HEK293 (cell line): ENCODE measurements around the gene CHST2.

Experiments used
- CTCF ChIA-PET: fragments of 350-600 bp; formaldehyde crosslinking; extraction: SDS; loops from one replicate; lab custom pipeline; 2021; ENCODE audit warnings: antibody characterized with exemption; lab: Yijun Ruan, JAX
- POLR2A ChIA-PET: fragments of 300-600 bp; formaldehyde crosslinking; extraction: SDS; loops from one replicate; lab custom pipeline; 2020; ENCODE audit warnings: antibody characterized with exemption, inconsistent platforms; lab: Yijun Ruan, JAX
- H3K27ac ChIP-seq: fragments of 200-500 bp; sonication (Bioruptor generic); 2 replicates; pipeline ENCODE4 v1.5.1; 2014; ENCODE audit warnings: low read depth, low read length, control low read depth, inconsistent platforms; ENCODE audit errors: extremely low read depth
- H3K36me3 ChIP-seq, 2 experiments: fragments of 200-500 bp in 1 of 2; sonication (Bioruptor generic) in 1 of 2; 1 replicate in 1 of 2; 2 replicates in 1 of 2; pipeline ENCODE4 v1.5.1; 2014 to 2017; ENCODE audit warnings: inconsistent platforms in 2 of 2, low read length in 2 of 2; ENCODE audit not compliant: control insufficient read depth in 2 of 2, insufficient read depth in 1 of 2
- H3K4me1 ChIP-seq: fragments of 200-500 bp; sonication (Bioruptor generic); 2 replicates; pipeline ENCODE4 v1.5.1; 2014; ENCODE audit warnings: mild to moderate bottlenecking, low read length, inconsistent platforms; ENCODE audit not compliant: control insufficient read depth, insufficient read depth
- H3K4me3 ChIP-seq: 2 replicates; pipeline ENCODE4 v1.5.1; 2011; ENCODE audit warnings: low read depth, mild to moderate bottlenecking, control low read depth, low read length, moderate library complexity
- H3K9me3 ChIP-seq: fragments of 200-500 bp; sonication (Bioruptor generic); 2 replicates; pipeline ENCODE4 v1.5.1; 2014; ENCODE audit warnings: low read depth, low read length, inconsistent platforms; ENCODE audit not compliant: control insufficient read depth, insufficient read depth
- GFI1B ChIP-seq: fragments of 450-650 bp; formaldehyde crosslinking; IDR thresholded peaks from 2 replicates; pipeline ENCODE4 v1.5.1; 2016; ENCODE audit warnings: missing biosample characterization, missing genetic modification characterization
- GLI2 ChIP-seq: fragments of 450-650 bp; formaldehyde crosslinking; IDR thresholded peaks from 2 replicates; pipeline ENCODE4; 2017; ENCODE audit warnings: missing biosample characterization, missing genetic modification characterization, low read depth, borderline replicate concordance
- HOXA7 ChIP-seq: sonication (generic); formaldehyde crosslinking; IDR thresholded peaks from 2 replicates; pipeline ENCODE4 v1.8.1; 2022; ENCODE audit warnings: missing genetic modification reagents, borderline replicate concordance
- KLF8 ChIP-seq: fragments of 450-650 bp; formaldehyde crosslinking; IDR thresholded peaks from 2 replicates; pipeline ENCODE4 v1.5.1; 2016; ENCODE audit warnings: missing biosample characterization, missing genetic modification characterization
- ZFP69B ChIP-seq: fragments of 450-650 bp; formaldehyde crosslinking; IDR thresholded peaks from 2 replicates; pipeline ENCODE4 v1.5.1; 2016; ENCODE audit warnings: missing biosample characterization, missing genetic modification characterization
- ZNF10 ChIP-seq: fragments of 450-650 bp; formaldehyde crosslinking; IDR thresholded peaks from 2 replicates; pipeline ENCODE4 v1.5.1; 2017; ENCODE audit warnings: missing biosample characterization, missing genetic modification characterization
- ZNF112 ChIP-seq: fragments of 450-650 bp; formaldehyde crosslinking; IDR thresholded peaks from 2 replicates; pipeline ENCODE4 v1.5.0; 2017; ENCODE audit warnings: missing biosample characterization, missing genetic modification characterization
- ZNF138 ChIP-seq: fragments of 450-650 bp; formaldehyde crosslinking; IDR thresholded peaks from 2 replicates; pipeline ENCODE4 v1.5.1; 2016; ENCODE audit warnings: missing biosample characterization, missing genetic modification characterization, borderline replicate concordance
- ZNF169 ChIP-seq: fragments of 450-650 bp; formaldehyde crosslinking; IDR thresholded peaks from 2 replicates; pipeline ENCODE4 v1.5.1; 2016; ENCODE audit warnings: missing biosample characterization, missing genetic modification characterization
- ZNF174 ChIP-seq: fragments of 450-650 bp; formaldehyde crosslinking; IDR thresholded peaks from 2 replicates; pipeline ENCODE4 v1.5.0; 2017; ENCODE audit warnings: missing biosample characterization, mild to moderate bottlenecking, missing genetic modification characterization
- ZNF175 ChIP-seq: fragments of 450-650 bp; formaldehyde crosslinking; IDR thresholded peaks from 2 replicates; pipeline ENCODE4 v1.5.1; 2016; ENCODE audit warnings: missing biosample characterization, missing genetic modification characterization
- ZNF2 ChIP-seq: fragments of 450-650 bp; formaldehyde crosslinking; IDR thresholded peaks from 2 replicates; pipeline ENCODE4 v1.5.1; 2016; ENCODE audit warnings: missing biosample characterization, missing genetic modification characterization
- ZNF501 ChIP-seq: fragments of 450-650 bp; formaldehyde crosslinking; IDR thresholded peaks from 2 replicates; pipeline ENCODE4 v1.5.1; 2016; ENCODE audit warnings: missing biosample characterization, missing genetic modification characterization
- ZNF521 ChIP-seq: fragments of 450-650 bp; formaldehyde crosslinking; IDR thresholded peaks from 2 replicates; pipeline ENCODE4 v1.5.1; 2017; ENCODE audit warnings: missing biosample characterization, mild to moderate bottlenecking, missing genetic modification characterization
- ZNF596 ChIP-seq: fragments of 450-650 bp; IDR thresholded peaks from 2 replicates; pipeline ENCODE4 v1.5.0; 2018; ENCODE audit warnings: missing biosample characterization, mild to moderate bottlenecking, missing genetic modification characterization, moderate library complexity
- ZNF629 ChIP-seq: fragments of 450-650 bp; formaldehyde crosslinking; IDR thresholded peaks from 2 replicates; pipeline ENCODE4 v1.5.1; 2017; ENCODE audit warnings: missing biosample characterization, missing genetic modification characterization
- ZNF664 ChIP-seq: fragments of 450-650 bp; formaldehyde crosslinking; IDR thresholded peaks from 2 replicates; pipeline ENCODE4 v1.5.1; 2016; ENCODE audit warnings: missing biosample characterization, missing genetic modification characterization
- ZNF768 ChIP-seq: fragments of 450-650 bp; formaldehyde crosslinking; IDR thresholded peaks from 2 replicates; pipeline ENCODE4 v1.5.1; 2018; ENCODE audit warnings: missing biosample characterization, mild to moderate bottlenecking, missing genetic modification characterization
- ZNF791 ChIP-seq: fragments of 450-650 bp; formaldehyde crosslinking; IDR thresholded peaks from 2 replicates; pipeline ENCODE4 v1.5.1; 2016; ENCODE audit warnings: missing biosample characterization, missing genetic modification characterization
- ZSCAN30 ChIP-seq: fragments of 450-650 bp; IDR thresholded peaks from 2 replicates; pipeline ENCODE4 v1.5.1; 2018; ENCODE audit warnings: missing biosample characterization, mild to moderate bottlenecking, missing genetic modification characterization, moderate library complexity
- TF ChIP-seq, protein P1 (sequence below): fragments of 450-650 bp; formaldehyde crosslinking; IDR thresholded peaks from 2 replicates; pipeline ENCODE4 v1.5.1; 2016; ENCODE audit warnings: missing biosample characterization, missing genetic modification characterization, borderline replicate concordance
- TF ChIP-seq, protein P2 (sequence below): fragments of 450-650 bp; formaldehyde crosslinking; IDR thresholded peaks from 2 replicates; pipeline ENCODE4; 2016; ENCODE audit warnings: missing biosample characterization, missing genetic modification characterization
- TF ChIP-seq, protein P3 (sequence below): fragments of 450-650 bp; formaldehyde crosslinking; IDR thresholded peaks from 2 replicates; pipeline ENCODE4 v1.5.1; 2016; ENCODE audit warnings: missing biosample characterization, missing genetic modification characterization

Gene CHST2

DNA sequence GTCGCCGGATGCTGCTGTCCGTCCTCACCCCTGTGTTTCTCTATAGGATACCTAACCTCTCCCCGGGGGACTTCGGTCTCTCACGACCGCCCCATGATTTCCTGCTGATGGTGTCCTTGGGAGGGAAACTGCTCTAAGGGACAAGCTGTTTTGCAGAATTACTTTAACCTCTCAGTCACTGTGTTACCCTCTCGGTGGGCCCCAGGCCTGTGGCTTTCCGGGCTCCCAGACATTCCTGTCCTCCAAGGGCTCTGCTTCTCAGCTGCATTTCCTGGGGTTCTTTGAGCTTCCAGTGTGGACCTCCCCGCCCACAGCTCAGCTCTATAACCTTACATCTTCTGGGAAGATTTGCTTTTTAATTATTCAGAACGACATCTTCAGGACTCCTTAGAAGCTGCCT is 40.9 kb downstream of the CHST2 start:
- H3K4me3 ChIP-seq = no peak overlapping the region
- POLR2A ChIA-PET = no interaction called here
- no peak for TF ChIP-seq GLI2 (tag by site-specific recombination)
- TF ChIP-seq ZNF791 = no peak
- TF ChIP-seq ZNF629 (tag by site-specific recombination) = no peak
- no peak for TF ChIP-seq ZNF521 (tag by site-specific recombination)
- no peak for TF ChIP-seq ZNF174
- TF ChIP-seq, protein P1, sequence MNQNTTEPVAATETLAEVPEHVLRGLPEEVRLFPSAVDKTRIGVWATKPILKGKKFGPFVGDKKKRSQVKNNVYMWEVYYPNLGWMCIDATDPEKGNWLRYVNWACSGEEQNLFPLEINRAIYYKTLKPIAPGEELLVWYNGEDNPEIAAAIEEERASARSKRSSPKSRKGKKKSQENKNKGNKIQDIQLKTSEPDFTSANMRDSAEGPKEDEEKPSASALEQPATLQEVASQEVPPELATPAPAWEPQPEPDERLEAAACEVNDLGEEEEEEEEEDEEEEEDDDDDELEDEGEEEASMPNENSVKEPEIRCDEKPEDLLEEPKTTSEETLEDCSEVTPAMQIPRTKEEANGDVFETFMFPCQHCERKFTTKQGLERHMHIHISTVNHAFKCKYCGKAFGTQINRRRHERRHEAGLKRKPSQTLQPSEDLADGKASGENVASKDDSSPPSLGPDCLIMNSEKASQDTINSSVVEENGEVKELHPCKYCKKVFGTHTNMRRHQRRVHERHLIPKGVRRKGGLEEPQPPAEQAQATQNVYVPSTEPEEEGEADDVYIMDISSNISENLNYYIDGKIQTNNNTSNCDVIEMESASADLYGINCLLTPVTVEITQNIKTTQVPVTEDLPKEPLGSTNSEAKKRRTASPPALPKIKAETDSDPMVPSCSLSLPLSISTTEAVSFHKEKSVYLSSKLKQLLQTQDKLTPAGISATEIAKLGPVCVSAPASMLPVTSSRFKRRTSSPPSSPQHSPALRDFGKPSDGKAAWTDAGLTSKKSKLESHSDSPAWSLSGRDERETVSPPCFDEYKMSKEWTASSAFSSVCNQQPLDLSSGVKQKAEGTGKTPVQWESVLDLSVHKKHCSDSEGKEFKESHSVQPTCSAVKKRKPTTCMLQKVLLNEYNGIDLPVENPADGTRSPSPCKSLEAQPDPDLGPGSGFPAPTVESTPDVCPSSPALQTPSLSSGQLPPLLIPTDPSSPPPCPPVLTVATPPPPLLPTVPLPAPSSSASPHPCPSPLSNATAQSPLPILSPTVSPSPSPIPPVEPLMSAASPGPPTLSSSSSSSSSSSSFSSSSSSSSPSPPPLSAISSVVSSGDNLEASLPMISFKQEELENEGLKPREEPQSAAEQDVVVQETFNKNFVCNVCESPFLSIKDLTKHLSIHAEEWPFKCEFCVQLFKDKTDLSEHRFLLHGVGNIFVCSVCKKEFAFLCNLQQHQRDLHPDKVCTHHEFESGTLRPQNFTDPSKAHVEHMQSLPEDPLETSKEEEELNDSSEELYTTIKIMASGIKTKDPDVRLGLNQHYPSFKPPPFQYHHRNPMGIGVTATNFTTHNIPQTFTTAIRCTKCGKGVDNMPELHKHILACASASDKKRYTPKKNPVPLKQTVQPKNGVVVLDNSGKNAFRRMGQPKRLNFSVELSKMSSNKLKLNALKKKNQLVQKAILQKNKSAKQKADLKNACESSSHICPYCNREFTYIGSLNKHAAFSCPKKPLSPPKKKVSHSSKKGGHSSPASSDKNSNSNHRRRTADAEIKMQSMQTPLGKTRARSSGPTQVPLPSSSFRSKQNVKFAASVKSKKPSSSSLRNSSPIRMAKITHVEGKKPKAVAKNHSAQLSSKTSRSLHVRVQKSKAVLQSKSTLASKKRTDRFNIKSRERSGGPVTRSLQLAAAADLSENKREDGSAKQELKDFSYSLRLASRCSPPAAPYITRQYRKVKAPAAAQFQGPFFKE (tag by site-specific recombination) = no peak
- TF ChIP-seq, protein P2, sequence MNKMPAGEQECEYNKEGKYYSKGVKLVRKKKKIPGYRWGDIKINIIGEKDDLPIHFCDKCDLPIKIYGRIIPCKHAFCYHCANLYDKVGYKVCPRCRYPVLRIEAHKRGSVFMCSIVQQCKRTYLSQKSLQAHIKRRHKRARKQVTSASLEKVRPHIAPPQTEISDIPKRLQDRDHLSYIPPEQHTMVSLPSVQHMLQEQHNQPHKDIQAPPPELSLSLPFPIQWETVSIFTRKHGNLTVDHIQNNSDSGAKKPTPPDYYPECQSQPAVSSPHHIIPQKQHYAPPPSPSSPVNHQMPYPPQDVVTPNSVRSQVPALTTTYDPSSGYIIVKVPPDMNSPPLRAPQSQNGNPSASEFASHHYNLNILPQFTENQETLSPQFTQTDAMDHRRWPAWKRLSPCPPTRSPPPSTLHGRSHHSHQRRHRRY (tag by site-specific recombination) = no peak
- no peak for TF ChIP-seq ZNF768 (tag by site-specific recombination)
- TF ChIP-seq ZNF10 (tag by site-specific recombination) = no peak
- no peak for TF ChIP-seq HOXA7 (CRISPR knock-in tag)
- TF ChIP-seq ZNF2 (tag by site-specific recombination) = no peak
- no peak for TF ChIP-seq KLF8
- no peak for TF ChIP-seq ZNF138 (tag by site-specific recombination)
- TF ChIP-seq ZNF501 (tag by site-specific recombination) = no peak
- TF ChIP-seq ZSCAN30 = no peak
- TF ChIP-seq ZNF112 (tag by site-specific recombination) = no peak
- TF ChIP-seq, all 188 proteins: peak for 0
- no peaks in the 10 kb centered on the region for H3K4me1 ChIP-seq
- CTCF ChIA-PET = no interaction called here
- no peak overlapping the region for H3K27ac ChIP-seq
- no peaks in the 10 kb centered on the region for H3K9me3 ChIP-seq
- no peaks in the 10 kb centered on the region for H3K36me3 ChIP-seq

DNA sequence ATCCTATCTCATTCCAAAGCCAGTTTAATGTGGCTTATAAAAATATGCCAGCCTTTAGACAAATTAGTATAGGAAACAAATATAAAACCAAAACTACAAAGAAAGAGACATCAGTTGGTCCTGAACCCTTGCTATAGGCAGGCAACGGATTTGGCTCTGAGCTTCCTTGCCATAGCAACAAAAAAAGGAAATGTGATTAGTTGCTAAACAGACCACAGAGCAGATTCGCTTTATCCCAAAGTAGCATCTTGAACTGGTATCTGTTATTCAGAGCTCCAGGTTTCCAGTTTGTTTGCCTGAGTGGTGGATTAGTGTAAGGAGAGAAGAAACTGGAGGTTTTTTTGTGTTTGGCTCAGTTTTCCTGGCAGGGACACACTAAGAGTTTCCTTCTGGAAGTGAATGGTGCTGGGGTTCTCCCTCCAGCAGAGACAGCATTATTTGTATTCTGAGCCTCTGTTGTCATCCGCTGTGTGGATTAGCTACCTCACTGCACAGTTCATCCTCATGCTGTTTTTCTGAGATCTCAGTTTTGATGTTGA is 44.1 kb downstream of the CHST2 start:
- Histone ChIP-seq H3K27ac (no peak overlapping the region), H3K4me3 (no peak overlapping the region), H3K9me3 (no peaks in the 10 kb centered on the region), H3K36me3 (no peaks in the 10 kb centered on the region), H3K4me1 (no peaks in the 10 kb centered on the region)
- ChIA-PET POLR2A (no interaction called here), CTCF (interaction anchor here (0.5 to 0.7 kb wide), 3 partner anchors 46 to 582 kb away, joined by 4 to 5 read pairs (median 4); no protein-coding TSS in a partner anchor)
- TF ChIP-seq, protein P3, sequence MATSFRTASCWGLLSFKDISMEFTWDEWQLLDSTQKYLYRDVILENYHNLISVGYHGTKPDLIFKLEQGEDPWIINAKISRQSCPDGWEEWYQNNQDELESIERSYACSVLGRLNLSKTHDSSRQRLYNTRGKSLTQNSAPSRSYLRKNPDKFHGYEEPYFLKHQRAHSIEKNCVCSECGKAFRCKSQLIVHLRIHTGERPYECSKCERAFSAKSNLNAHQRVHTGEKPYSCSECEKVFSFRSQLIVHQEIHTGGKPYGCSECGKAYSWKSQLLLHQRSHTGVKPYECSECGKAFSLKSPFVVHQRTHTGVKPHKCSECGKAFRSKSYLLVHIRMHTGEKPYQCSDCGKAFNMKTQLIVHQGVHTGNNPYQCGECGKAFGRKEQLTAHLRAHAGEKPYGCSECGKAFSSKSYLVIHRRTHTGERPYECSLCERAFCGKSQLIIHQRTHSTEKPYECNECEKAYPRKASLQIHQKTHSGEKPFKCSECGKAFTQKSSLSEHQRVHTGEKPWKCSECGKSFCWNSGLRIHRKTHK = no peak
- TF ChIP-seq ZNF175 = no peak
- no peak for TF ChIP-seq ZNF169 (tag by site-specific recombination)
- no peak for TF ChIP-seq GFI1B (tag by site-specific recombination)
- TF ChIP-seq ZNF768 (tag by site-specific recombination) = no peak
- TF ChIP-seq ZNF596 (tag by site-specific recombination) = no peak
- no peak for TF ChIP-seq ZNF664 (tag by site-specific recombination)
- no peak for TF ChIP-seq ZFP69B (tag by site-specific recombination)
